ENCODE data around the gene R3HDM4. TPM values are rescaled to one million over a fixed set of nuclear protein-coding genes. Genes with fewer than 3 reads are reported as not detected.

Gene R3HDM4
- total and polyA plus RNA-seq, 2 donors (not counting 3 experiments of a cell fraction or from before 2014, with no cell fraction given), result 51.8 to 53.9 TPM

GRCh38 chr19:950352-951066 is 37.5 kb upstream of the R3HDM4 start:
- dilution Hi-C loops (cut with MboI; ENCODE audit: extremely low pct_ligation_motif_present, low sequenced_read_pairs) (no loop called here), intact Hi-C loops (cut with micrococcal nuclease) (no loop called here)
- DNase-seq (ENCODE audit: low read depth, low spot score) (no peak), FAIRE-seq (no peak)
- H3K36me3 ChIP-seq (ENCODE audit: control insufficient read depth in 2 of 2, extremely low read depth in 1 of 2, insufficient read depth in 2 of 2, low read length in 2 of 2), result no peaks in the 10 kb centered on the region
- no peak overlapping the region for H2AFZ ChIP-seq (ENCODE audit: low read depth, low read length)
- H3K79me2 ChIP-seq (ENCODE audit: control insufficient read depth, insufficient read depth, low read length), result no peaks in the 10 kb centered on the region
- peaks cover 4% of the 10 kb centered on the region for H3K4me1 ChIP-seq (ENCODE audit: control insufficient read depth, extremely low read depth, insufficient read depth, low read length)
- no peaks in the 10 kb centered on the region for H3K9me3 ChIP-seq (replicated peaks; ENCODE audit: control insufficient read depth, insufficient read depth, low read length)
- H3K9ac ChIP-seq (replicated peaks; ENCODE audit: extremely low read depth, insufficient read depth, low read length), result no peak overlapping the region
- POLR2A ChIA-PET, result no interaction called here
- TF ChIP-seq FOS (IDR thresholded peaks at IDR 0.05; ENCODE audit: borderline replicate concordance, insufficient read depth, low read length) (no peak), MYC (IDR thresholded peaks at IDR 0.05; ENCODE audit: low read depth, low read length) (no peak), GATA2 (IDR thresholded peaks at IDR 0.05; ENCODE audit: insufficient read depth, insufficient read length, low read depth, low read length) (no peak), JUN (IDR thresholded peaks at IDR 0.05; ENCODE audit: borderline replicate concordance, insufficient read depth, insufficient read length, low read depth) (no peak), EZH2 (IDR thresholded peaks at IDR 0.05; ENCODE audit: borderline replicate concordance, low read depth, low read length, severe bottlenecking) (no peak), POLR2A (IDR thresholded peaks at IDR 0.05; ENCODE audit: low read depth, low read length) (no peak), POLR2AphosphoS5 (IDR thresholded peaks at IDR 0.05; ENCODE audit: insufficient read depth, low read depth, low read length) (no peak)
- TF ChIP-seq, protein P1, sequence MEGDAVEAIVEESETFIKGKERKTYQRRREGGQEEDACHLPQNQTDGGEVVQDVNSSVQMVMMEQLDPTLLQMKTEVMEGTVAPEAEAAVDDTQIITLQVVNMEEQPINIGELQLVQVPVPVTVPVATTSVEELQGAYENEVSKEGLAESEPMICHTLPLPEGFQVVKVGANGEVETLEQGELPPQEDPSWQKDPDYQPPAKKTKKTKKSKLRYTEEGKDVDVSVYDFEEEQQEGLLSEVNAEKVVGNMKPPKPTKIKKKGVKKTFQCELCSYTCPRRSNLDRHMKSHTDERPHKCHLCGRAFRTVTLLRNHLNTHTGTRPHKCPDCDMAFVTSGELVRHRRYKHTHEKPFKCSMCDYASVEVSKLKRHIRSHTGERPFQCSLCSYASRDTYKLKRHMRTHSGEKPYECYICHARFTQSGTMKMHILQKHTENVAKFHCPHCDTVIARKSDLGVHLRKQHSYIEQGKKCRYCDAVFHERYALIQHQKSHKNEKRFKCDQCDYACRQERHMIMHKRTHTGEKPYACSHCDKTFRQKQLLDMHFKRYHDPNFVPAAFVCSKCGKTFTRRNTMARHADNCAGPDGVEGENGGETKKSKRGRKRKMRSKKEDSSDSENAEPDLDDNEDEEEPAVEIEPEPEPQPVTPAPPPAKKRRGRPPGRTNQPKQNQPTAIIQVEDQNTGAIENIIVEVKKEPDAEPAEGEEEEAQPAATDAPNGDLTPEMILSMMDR (IDR thresholded peaks at IDR 0.05; ENCODE audit: extremely low read depth in 1 of 2, insufficient read depth in 1 of 2, low read depth in 1 of 2, low read length in 2 of 2), result no peak
- TF ChIP-seq, protein P2, sequence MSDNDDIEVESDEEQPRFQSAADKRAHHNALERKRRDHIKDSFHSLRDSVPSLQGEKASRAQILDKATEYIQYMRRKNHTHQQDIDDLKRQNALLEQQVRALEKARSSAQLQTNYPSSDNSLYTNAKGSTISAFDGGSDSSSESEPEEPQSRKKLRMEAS (IDR thresholded peaks at IDR 0.05; ENCODE audit: insufficient read depth, insufficient read length), result no peak
- H3K27me3 ChIP-seq (ENCODE audit: control insufficient read depth in 2 of 2, insufficient read depth in 2 of 2, low read length in 2 of 2), result no peaks in the 10 kb centered on the region
- no peak overlapping the region for H3K4me2 ChIP-seq (ENCODE audit: insufficient read depth, low read length)
- no peaks in the 10 kb centered on the region for H3K9me1 ChIP-seq (replicated peaks; ENCODE audit: control insufficient read depth, extremely low read depth, insufficient read depth, low read length)
- no peaks in the 10 kb centered on the region for H4K20me1 ChIP-seq (replicated peaks; ENCODE audit: control insufficient read depth, extremely low read depth, insufficient read depth, low read length)
- H3K27ac ChIP-seq (ENCODE audit: insufficient read depth, low read depth, low read length), result no peak overlapping the region
- no peak overlapping the region for H3K4me3 ChIP-seq (replicated peaks in 1 of 3; ENCODE audit: insufficient read depth in 1 of 3, low read depth in 1 of 3, low read length in 3 of 3)
- no TSS peak for BruUV-seq (replicated peaks)
- CTCF ChIA-PET, result no interaction called here

Data from endothelial cell of umbilical vein (primary cell).